DMS53 (cell line): Measurements from ENCODE around the gene LRRC27.

Source experiments
- DNase-seq: peaks from one replicate; lab custom pipeline; 2025; lab: John Stamatoyannopoulos, UW

Gene LRRC27

DNA sequence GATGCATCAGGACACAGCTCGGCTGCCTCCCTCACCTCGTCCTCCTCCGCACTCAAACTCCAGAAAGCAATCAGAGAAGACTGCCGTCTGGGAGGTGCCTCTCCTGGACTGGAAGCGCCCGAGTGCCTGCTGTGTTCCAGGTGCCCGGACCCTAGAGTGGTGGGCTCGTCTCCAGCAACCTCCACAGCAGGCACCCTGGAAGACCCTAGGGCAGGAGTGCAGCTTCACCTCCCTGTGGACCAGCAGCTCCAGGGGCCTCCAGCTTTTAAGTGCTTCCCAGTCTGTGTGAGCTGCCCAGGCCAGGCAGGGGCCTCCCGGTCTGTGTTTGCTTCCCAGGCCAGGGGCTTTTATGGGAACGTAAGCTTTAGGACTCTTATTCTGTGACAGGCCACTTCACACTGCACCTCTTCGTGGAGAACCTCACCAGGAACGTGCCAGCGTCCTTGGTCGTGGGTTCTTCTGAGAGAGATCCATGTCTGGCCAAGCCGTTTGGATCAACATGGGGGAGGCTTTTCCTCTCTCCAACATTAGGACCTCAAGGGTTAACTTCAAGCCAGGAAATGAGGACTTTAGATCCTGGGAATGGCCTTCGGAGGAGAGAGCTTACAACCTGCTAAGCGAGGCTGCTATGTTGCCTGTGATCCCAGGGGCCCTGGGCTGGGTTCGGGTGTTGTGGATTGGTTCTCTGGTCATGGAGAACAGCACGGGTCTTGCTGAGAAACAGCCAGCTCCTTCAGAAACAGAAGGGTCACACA lies 59.1 kb downstream of the LRRC27 start:
- DNase-seq: no peak

DNA sequence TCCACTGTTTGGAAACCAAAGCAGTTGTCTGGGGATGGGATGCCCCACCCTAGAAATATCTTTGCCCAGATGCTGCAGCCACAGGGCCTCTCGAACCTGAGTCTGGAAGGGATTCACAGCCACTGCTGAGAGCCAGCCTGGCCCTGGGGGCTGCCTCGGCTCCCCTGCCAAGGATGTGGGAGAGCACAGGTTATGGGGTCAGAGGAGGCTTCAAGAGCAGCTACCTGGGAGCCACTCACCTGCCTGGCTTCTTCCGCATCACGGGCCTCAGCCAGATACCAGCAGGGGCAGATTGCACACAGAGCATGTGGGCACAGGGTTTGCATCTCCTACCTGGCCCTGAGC lies 59.7 kb downstream of the LRRC27 start:
- no peak for DNase-seq

DNA sequence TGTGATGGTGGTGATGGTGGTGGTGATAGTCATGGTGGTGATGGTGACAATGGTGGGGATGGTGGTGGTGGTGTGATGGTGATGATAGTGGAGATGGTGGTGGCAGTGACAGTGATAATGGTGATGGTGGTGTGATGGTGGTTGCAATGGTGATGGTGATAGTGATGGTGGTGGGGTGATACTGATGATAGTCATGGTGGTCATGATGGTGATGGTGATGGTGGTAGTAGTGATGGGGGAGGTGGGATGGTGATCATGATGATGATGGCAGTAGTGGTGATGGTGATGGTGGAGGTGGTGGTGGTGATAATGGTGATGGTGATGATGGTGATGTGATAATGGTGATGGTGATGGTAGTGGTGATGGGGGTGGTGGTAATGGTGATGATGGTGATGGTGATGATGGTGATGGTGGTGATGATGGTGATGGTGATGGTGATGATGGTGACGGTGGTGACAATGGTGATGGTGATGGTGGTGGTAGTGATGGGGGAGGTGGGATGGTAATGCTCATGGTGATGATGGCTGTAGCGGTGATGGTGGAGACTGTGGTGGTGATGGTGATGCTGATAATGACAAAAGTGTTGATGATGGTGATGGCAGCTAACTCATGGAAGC lies 60.3 kb downstream of the LRRC27 start:
- DNase-seq: no peak

DNA sequence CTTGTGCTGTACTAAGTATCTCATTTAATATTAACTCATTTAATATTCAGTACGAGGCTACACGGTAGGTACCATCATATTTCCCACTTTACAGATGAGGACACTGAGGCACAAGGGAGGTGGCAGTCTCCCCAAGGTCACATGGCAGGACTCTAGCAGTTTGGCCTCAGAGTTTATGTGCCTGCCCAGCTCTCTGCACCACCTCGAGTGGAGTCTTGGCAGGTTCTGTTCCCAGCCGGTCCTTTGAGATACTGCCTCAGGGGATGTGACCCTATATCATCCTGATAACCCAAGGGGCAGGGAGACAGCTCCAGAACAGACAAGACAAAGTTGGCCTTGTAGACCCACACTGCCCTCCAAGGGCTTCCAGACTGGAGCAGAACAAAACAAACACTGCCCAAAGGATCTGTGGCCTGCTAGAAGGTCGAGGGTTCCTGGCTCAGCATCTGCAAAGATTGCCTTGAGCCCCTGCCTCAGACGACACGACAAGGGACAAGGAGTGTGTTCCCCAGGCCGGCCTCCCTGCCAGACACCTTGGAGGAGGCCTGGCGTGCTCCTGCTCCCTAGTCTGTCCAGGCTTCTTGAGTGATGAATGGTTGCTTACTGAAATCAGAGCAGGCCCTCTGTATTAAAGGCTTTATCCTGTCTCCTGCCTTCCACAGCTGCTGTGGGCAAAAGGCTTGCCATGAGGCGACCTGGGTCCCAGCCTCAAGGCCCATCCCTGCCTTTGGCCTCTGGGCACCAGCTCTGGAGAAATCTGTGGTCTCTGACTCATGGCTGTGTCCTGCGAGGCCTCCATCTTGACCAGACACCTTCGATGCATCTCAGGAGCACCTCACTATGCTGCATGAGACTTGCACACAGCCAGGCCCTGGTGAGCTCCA lies 61.1 kb downstream of the LRRC27 start:
- DNase-seq: no peak

DNA sequence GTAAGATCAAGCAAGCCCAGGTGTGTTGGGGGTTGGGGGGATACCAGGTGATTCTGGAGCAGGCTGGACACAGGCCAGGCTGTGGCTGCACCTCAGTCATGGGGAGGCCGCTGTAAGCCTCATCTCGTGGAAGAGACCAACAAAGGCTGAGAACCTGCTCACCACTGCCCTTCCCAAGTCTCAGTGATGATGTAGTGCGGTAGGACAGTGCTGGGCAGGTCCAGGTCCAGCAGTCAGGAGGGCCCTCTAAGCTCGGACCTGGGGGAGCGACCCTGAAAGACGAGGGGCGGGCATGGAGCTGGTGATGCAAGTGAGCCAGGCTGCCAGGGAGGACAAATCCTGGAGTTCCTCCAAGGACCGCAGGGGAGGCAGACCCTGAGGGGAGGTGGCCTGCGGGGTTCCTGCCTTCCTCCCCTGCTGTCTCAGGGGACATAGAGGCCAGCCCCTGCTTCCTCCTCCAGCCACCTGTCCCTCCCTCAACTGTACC lies 61.7 kb downstream of the LRRC27 start:
- no peak for DNase-seq

DNA sequence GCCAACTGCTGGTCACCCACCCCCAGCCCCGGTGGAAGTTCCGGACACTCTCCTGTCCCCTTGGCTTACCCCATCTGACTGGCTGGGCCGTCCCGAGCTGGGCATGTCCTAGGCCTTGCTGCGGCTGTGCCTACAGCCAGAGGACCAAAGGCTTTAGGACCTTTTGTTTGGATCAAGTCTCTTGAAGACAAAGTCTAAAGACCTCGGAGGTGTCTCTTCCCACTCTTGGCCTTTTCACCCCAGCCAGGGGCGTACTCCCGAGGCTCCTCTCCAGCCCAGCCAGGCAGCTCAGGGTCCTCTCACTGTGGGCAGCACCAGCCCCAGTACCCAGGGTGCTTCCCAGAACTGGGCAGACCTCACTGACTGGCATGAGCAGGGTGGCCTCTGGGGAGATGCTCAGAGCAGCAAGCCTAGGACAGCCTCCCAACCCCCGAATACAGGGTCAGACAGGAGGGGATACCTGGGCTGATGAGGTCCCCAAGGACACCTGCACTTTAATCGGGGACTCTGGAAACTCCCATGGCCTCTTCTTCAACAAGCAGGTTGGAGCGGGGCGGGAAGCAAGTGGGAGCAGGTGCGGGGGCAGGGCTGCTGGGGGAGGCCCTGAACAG lies 62.3 kb downstream of the LRRC27 start:
- DNase-seq: no peak

DNA sequence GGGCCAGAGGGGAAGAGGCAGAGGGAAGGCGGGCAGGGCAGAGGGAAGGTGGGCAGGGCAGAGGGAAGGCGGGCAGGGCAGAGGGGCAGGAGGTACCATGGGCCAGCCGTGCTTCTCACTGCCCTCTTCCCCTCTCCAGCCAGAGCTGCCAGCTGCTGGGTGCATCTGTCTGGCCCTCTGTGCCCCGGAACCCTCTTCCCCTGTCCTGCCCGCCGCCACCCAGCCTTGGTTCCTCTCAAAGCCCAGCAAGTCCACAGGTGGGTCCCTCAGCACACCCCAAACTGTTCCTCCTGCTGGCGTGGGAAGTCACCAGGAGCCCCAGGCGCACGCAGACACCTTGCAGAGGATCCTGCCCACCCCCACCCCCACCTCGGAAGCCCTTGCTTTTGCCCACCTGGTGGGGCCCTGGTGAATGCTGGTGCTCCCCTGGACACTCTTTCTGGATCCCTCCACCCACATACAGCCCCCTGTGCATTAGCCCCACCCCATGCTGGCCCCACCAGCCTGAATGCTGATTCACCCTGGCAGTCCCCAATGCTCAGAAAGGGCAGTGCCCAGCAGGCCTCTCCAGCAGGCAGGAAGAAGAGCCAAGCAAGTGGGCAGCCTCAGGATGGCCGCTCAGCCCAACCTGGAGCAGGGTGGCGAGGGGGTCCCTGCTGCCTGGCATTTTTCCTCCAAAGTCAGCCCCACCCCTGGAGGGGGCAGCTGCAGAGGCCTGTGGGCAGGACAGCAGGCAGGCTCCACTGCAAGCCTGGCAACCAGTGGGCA lies 63.1 kb downstream of the LRRC27 start:
- DNase-seq: no peak

DNA sequence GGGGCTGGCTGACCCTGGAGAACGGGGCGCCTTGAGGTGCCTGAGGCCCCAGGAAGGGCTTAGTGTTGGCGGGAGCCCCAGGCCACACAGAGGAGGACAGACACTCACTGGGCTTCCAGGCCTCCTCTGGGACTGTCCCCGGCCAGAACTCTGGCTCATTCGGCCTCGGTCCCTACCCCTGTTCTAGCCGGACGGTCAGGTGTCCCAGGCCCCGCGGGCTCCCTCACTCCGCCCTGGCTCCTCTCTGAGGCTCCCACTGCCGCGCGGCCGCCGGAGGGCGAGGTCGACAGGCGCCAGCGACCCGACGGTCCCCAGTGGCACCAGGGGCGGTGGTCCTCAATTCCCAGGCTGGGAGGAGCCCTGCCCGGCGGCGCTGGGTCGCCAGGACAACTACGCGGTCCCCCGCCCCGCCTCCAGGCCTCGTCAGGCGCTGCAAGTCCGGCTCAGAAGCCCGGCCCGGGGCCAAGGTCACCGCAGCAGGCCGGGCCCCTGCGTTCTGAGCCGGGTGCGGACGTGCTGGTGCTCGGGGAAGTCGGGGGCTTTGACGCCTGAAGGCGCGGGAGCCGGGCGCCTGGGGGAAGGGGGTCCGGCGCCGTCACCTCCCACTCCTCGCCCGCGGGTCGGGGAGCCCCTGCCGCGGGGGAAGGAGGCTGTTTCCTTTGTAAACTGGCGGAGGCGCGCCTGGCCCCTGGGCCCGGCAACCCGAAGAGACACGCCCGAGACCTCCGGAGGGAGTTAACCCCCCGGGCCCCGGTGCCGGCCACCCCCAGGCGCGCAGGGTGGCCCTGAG lies 63.9 kb downstream of the LRRC27 start:
- DNase-seq: peak; percentile 55

DNA sequence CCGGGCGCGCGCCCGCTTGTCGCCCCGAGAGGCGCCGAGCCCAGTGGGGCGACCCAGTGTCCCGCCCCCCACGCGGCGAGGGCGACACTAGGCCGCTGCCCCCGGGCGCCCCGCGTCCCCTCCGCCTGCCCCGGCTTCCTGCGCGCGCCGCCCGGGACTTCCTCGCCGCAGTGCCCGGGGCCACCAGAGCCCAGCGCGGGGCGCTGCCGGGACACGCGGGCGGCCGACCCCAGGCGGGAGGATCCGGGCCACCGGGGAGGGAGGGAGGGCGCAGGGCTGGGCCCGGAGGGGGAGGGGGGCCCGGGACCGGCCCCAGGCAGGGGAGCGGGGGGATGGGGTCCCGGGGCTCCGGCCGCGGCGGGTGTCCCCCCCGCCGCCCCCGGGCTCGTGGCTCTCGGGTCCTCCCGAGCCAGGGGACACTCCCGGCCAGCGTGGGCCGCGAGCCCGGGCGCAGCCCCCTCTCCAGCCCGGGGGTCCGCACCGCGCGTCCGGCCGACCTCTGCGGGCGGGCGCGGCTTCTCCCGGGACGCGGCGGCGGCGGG lies 64.6 kb downstream of the LRRC27 start:
- DNase-seq: peak; percentile 88

DNA sequence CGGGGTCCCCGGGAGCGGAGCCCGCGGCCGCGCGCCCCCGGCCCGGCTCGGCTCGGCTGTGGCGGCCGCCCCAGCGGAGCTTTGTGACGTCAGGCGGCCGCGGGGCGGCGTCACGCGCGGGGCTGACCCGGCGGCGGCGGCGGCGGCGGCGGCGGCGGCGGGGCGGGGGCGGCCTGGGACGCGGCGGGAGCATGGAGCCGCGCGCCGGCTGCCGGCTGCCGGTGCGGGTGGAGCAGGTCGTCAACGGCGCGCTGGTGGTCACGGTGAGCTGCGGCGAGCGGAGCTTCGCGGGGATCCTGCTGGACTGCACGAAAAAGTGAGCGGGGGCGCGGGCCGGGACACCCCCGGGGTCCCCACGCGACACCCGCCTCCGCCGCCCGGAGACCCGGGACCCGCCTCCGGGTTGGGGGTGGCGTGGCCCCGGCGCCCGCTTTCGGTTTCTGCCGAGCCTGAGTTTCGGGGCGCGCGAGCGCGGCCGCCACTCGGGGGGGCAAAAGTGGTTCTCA lies 65.1 kb downstream of the LRRC27 start, which contains the start of gene PWWP2B:
TSS of gene PWWP2B (plus strand) at position 165 of the 506 bp plus-strand sequence. CDS start at position 192, 27 bp downstream.
- DNase-seq: peak; percentile 76

DNA sequence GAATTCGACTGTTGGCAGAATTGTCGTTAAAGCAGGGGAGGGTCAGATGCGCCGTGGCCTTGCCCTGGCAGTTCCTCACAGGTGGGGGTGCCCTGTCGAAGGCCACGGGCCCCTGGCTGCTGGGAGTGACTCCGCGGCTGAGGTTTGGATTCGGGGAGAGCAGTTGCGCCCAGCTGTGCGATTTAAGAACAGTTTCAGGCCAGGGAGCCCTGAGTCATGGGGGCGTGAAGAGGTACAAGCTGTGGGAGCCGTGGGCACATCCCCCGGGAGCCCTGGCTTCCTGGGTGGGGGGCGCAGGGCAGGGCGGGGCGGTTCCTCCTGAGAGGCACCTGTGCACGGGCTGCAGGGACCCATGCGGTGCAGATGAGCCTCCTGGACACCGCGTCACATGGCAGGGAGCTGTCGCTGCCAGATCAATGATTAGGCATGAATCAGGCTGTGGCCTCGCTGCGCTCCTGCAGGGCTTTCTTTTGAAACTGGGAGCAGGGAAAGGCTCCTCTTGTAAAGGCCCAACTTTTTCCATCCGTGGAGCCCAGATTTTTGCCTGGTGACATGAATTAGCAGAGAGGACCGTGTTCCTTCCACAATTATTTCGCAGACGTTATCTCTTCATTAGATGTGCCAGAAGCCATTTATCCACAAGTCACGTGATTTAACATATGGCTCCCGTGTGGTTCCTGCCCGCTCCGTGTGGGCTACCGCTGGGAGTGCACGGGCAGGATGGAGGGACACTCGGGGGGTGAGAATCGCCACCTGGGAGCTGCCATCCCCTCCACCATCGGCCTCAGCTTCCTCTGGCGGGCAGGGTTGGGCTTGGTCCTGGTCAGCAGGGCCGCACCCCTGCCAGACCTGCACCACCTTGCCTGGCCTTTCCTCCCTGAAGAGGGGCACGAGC lies 65.9 kb downstream of the LRRC27 start:
- DNase-seq: peak; percentile 82

DNA sequence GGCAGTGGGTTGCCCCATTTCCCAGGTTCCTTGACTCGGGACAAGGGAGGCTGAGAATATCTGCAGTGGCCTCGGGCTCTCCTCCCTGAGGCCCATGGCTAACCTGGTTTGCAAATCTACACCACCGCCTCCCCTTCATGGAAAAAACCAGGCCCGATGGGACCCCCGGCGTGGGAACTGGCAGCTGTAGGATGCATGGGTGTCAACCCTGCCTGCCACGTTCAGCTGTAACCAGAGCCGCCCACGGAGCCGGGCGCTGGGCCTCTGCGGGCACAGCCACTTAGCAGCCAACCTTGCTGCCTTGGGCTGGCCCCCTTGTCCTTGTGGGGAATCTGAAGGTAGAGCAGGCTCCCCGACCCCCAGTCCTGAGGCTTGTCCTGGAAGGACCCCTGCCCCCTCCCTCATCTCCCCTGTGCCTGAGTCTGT lies 66.6 kb downstream of the LRRC27 start:
- no peak for DNase-seq

DNA sequence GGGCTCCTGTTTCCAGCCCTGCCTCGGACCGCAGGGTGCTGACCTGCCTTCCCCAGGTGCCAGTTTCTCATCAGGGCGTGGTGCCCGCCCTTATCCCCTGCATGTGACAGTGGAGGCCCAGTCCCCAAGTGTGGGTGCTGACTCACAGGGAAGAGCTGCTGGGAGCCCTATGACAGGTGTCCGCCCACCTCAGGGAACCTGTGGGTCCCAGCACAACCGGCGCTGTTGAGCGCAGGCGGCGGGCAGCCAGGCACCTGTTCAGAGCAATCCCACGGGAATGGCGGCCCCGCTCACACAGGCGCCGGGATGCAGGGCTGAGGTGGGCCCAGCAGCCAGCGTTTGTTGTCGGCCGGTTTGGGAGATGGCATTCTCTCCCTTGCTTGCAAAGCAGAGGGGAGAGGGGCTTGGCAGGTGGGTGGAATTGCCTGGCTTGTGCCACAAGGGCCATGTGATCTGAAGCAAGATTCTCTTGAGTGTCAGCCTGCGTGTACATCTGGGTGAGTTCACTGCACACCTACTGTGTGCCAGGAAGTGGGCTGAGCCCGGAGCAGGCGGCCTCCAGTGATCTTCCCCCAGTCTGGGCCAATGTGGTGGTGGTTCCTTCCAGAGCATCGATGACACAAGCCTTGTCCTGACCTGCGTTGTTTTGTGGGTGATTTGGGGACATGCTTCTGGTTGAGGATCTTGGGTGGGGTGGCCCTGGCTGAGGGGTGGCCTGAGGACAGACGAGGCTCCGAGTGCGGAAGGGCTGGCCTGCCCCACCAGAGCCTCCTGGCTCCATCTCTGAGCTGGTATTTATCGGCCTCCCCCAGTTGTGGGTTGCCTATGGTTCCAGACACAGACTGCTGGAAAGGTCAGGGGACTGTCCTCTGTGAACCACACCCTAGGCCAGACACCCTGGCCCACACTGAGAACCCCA lies 67.4 kb downstream of the LRRC27 start:
- no peak for DNase-seq

DNA sequence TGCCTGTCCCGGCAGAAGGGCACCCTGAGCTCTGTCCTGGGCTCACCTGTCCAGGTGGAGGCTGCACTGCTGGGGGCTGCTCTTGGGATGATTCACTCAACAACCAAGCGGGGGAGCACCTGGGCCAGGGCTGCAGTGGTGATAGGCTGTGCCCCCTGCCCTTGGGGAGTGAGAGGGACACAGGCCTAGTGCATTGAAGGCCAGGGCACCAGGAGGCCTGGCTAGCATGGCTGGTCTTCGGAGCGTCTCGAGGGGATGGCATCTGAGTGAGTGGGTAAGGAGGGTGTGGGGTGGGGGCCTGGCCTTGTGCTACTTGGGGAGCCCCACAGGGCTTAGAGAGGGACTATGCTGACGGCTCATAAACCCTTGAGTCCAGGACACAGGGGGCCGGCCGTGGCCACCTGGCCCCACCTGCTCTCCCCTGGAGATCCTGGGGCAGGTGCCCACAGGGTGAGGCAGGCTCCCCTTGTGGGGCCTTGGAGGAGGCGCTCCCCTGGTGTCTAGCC lies 68.1 kb downstream of the LRRC27 start:
- no peak for DNase-seq

DNA sequence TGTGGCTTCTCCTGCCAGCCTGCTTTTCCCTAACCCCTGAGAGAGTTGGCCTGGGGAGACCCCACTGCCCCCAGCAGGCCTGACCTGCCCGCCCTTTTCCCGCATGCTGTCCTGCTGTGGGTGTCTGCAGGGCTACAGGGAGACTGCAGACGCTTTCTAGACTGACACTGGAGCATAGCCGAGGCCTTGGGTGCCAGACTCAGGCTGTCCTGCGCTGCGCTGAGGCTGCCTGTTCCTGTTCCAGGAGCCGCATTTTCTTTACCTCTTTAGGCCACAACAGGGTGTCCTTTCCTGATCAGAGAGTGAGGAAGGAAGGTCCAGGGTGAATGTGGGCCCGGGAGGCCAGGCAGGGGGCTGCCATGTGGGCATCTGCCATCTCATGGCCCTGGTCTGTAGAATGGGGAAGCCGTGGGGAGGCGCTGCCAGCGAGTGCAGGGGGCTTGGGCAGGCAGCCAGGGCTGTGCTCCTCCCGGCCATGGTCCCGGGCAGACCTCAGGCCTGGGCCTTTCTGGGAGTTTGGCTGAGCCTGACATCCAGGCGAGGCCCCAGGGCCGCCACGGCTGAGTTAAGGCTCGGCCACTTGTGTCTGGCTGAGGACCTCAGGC lies 68.7 kb downstream of the LRRC27 start:
- no peak for DNase-seq

DNA sequence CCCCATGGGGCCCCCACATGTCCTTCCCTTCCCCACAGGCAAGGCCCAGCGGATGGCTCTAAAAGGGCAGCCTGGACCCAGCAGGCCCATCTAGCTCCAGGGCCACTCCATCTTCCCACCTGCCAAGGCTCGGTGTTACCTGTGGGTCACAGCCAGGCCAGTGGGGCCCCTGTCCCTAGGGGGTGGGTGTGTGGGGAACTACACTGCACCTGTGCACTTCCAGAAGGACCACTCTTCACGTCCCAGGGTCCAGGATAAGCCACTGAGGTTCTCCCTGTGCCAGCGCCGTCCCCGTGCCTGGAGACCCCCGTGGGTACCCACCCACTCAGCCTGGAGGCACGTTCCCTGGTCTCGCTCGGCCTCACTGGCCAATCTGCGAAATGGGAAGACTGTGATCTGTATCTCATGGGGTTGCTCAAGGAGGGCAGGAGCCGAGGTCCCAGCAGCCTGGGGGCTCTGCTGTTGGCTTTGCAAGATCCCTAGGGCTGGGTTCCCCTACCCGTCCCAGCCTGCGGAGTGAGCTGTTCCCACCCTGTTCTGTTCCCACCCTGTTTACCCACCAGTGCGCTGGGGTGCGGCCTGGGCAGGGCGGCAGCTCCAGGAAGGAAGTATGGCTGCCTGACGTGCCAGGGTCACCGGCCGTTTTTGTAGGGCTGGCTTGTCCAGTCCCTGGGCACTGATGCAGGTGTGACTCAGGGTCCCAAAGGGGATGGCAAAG lies 69.6 kb downstream of the LRRC27 start:
- no peak for DNase-seq
